Lung (tissue), 12 donors: Measurements from ENCODE around the gene OST4. TPM values are rescaled to one million over a fixed set of nuclear protein-coding genes. Genes with fewer than 3 reads are reported as not detected.

Experiments used
- ATAC-seq: fragments of 200-7000 bp; cut with Tn5 transposase; one replicate; pipeline ENCODE4 v1.9.1; 2020; ENCODE audit warnings: moderate number of reproducible peaks; ENCODE audit not compliant: insufficient read depth, low FRiP score
- DNase-seq, 3 donors: peaks; one replicate each; pipeline ENCODE4 v3.0.0-alpha.2; 2013 to 2017
- H3K27ac ChIP-seq, 2 donors: one replicate each; pipeline ENCODE4 v1.5.1; 2013; ENCODE audit warnings: mild to moderate bottlenecking in 2 of 2, moderate library complexity in 2 of 2, control low read depth in 1 of 2, inconsistent platforms in 1 of 2, low read depth in 1 of 2, low read length in 1 of 2
- H3K27me3 ChIP-seq, 3 donors: one replicate each; pipeline ENCODE4 v1.5.1; 2013; ENCODE audit warnings: low read length in 2 of 3; ENCODE audit not compliant: control insufficient read depth in 3 of 3, insufficient read depth in 3 of 3
- H3K36me3 ChIP-seq, 4 donors: one replicate each; pipeline ENCODE4 v1.5.1; 2013; ENCODE audit warnings: low read length in 4 of 4, mild to moderate bottlenecking in 1 of 4, moderate library complexity in 1 of 4; ENCODE audit not compliant: control insufficient read depth in 4 of 4, insufficient read depth in 4 of 4
- H3K4me1 ChIP-seq, 5 donors: one replicate each; pipeline ENCODE4 v1.5.1; 2013; ENCODE audit warnings: low read length in 5 of 5, mild to moderate bottlenecking in 2 of 5, moderate library complexity in 1 of 5; ENCODE audit not compliant: control insufficient read depth in 5 of 5, insufficient read depth in 5 of 5
- H3K4me3 ChIP-seq: one replicate; pipeline ENCODE4 v1.5.1; 2013; ENCODE audit warnings: mild to moderate bottlenecking, control low read depth, moderate library complexity
- H3K9ac ChIP-seq, 2 donors: one replicate each; pipeline ENCODE4 v1.5.1; 2013; ENCODE audit warnings: low read length in 2 of 2, control low read depth in 1 of 2; ENCODE audit not compliant: insufficient read depth in 1 of 2
- H3K9me3 ChIP-seq, 4 donors: one replicate each; pipeline ENCODE4 v1.5.1; 2013; ENCODE audit warnings: low read length in 3 of 4, mild to moderate bottlenecking in 1 of 4, moderate library complexity in 1 of 4; ENCODE audit not compliant: control insufficient read depth in 4 of 4, insufficient read depth in 3 of 4
- CTCF ChIP-seq: IDR thresholded peaks from 2 replicates; pipeline ENCODE4 v1.5.1; 2012; ENCODE audit warnings: mild to moderate bottlenecking; ENCODE audit errors: control extremely low read depth, extremely low read depth
- WGBS, 2 donors: extraction: QIAGEN DNeasy Blood & Tissue Kit; methylation state at CpG; one replicate each; pipeline ENCODE4 v1.1.7; 2013; 5-methylcytosine and 5-hydroxymethylcytosine counted together
- polyA plus RNA-seq, 2 donors: library from polyadenylated mRNA; stranded (reverse); fragments of 200-250 nt; gene quantifications; one replicate each; pipeline ENCODE4 v1.2.1, GENCODE V29; 2013
- total RNA-seq, 2 donors: library from RNA; depleted of rRNA in 1 of 2; stranded (reverse); fragments of >200 nt in 1 of 2; gene quantifications; one replicate each; pipeline ENCODE4 v1.2.1, GENCODE V29; 2014 to 2021
- donor health status: control.
- donor health status: control.
- donor health status: Bipolar disorder and iron deficiency.
- donor health status: healthy.
- donor health status: DM: yes; HTN: yes; CAD: no.

The OST4 gene
- total and polyA plus RNA-seq, 4 donors = 164 to 577 (median 309) TPM

DNA sequence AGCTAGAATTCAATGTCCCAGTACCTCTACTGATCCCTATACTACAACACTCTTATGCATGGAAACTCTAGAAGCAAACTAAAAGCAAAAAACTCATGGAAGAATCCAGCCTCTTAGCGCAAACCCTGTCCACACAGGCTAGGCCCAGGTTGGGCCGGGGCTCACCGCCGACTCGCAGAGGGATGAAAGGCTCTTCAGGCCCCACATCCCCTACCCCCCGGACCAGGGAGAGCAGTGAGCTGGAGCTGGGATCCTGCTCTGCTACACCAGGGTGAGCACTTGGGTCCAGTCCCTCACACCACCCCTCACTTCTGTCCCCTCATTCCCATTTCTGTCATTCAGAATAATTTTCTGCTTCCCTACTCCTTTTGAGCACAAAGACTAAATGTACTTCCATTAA is 2.0 kb downstream of the OST4 start:
- TF ChIP-seq CTCF = no peak
- 94 to 98% methylated on average over 6 of the region's 6 CpGs for WGBS, 2 donors
- Histone ChIP-seq H3K27me3 (no peaks in the 10 kb centered on the region), H3K9me3 (no peaks in the 10 kb centered on the region), H3K36me3 (peaks cover 7 to 37% (median 26%) of the 10 kb centered on the region in 4 donors), H3K4me3 (no peak overlapping the region), H3K9ac (no peak overlapping the region), H3K27ac (no peak overlapping the region), H3K4me1 (peaks cover 9 to 42% (median 22%) of the 10 kb centered on the region in 5 donors)
- no peak for ATAC-seq
- no peak for DNase-seq

- Histone ChIP-seq H3K36me3 (peaks cover 9 to 37% (median 26%) of the 10 kb centered on the region in 4 donors), H3K9me3 (no peaks in the 10 kb centered on the region), H3K27ac (no peak overlapping the region), H3K27me3 (no peaks in the 10 kb centered on the region), H3K4me1 (peaks cover 3 to 21% (median 14%) of the 10 kb centered on the region in 5 donors), H3K9ac (no peak overlapping the region), H3K4me3 (no peak overlapping the region)
- no peak for TF ChIP-seq CTCF
- 92 to 94% methylated on average over 5 of the region's 5 CpGs for WGBS, 2 donors
- ATAC-seq = no peak
- DNase-seq = no peak
These were observed 4.1 kb downstream of the OST4 start for GRCh38 chr2:27067385-27067784.

DNA sequence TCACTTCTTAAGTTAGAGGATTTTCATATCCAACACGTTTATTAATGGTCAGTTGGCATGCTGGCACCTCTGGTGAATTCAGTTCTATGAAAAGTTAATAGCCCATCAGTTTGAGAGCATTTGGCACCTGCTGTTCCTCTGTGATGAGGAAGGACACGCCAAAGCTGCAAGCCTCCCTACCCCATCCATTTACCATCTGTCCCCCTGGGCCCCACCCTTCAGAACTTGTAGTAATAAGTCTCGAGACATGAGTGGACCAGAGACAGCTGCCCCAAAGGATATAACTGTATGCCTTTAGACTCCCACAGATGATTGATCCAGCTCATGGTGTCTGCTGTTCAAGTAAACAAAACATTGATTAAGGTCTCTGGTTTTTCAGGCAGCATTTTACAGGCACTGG is 6.3 kb downstream of the OST4 start:
- no peak for ATAC-seq

More for the DNA sequence above, 6.3 kb downstream of the OST4 start:
- Histone ChIP-seq H3K36me3 (peaks cover 9 to 40% (median 28%) of the 10 kb centered on the region in 4 donors), H3K27me3 (no peaks in the 10 kb centered on the region), H3K4me1 (peaks cover 0 to 14% (median 5%) of the 10 kb centered on the region in 5 donors), H3K4me3 (no peak overlapping the region), H3K9me3 (no peaks in the 10 kb centered on the region), H3K9ac (no peak overlapping the region), H3K27ac (no peak overlapping the region)
- 87 to 91% methylated on average over 3 of the region's 3 CpGs for WGBS, 2 donors
- DNase-seq = no peak
- no peak for TF ChIP-seq CTCF
